Stimulated activated CD4-positive, alpha-beta T cell treated with anti-CD3 and anti-CD28 coated beads, Interleukin-1b, Interleukin-23, amount 100 ng/mL, for 1 hour (primary cell): ENCODE results near the gene CT47A7.
"Not testable (repeated sequence)": the region's sequence is repeated elsewhere in the genome, so short reads cannot be mapped to it uniquely, and the experiment has no call there.

Source experiments
- DNase-seq, 2 donors: peaks; one replicate each; pipeline ENCODE4 v3.0.0-alpha.2; 2020; ENCODE audit warnings: low read depth in 2 of 2

CT47A7 gene

DNA sequence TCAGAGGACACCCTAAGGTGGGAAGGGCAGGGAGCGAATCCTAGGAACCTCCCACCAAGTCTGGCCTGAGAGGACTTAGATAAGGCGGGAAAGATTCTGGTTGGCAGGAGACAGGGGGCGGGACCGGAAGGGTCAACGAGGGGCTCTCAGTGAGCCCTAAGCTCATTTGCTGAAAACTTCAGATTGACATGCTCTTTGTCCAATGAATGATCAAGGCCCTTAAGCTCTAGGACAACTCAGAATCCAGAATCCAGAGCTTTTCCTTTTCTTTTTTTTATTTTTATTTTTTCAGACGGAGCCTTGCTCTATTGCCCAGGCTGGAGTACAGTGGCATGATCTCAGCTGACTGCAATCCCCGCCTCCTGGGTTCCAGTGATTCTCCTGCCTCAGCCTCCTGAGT is at the start of gene CT47A7:
CT47A7 (minus strand) TSS at position 101 of the 400 bp plus-strand sequence. CDS start 255 bp downstream, outside the sequence.
- not testable (repeated sequence) for DNase-seq

DNA sequence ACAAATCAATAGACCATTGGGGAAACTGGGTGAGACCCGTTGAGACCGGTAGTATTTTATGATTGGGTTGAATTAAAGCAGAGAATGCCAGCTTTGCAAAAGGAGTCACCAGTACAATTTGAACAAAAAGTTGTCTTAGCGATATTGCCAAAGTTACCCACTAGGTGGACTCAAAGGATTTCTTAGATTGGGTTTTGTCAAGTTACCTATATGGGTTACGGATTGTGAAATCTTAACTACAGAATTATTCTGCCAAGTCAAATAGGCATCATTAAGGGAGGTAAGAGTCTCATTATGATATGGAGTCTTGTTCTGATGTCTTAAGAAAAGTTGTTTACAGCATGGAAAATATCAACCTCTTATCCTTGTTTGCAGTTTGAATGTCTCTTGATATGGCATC is 44.2 kb upstream of the CT47A7 start:
- no peak for DNase-seq

DNA sequence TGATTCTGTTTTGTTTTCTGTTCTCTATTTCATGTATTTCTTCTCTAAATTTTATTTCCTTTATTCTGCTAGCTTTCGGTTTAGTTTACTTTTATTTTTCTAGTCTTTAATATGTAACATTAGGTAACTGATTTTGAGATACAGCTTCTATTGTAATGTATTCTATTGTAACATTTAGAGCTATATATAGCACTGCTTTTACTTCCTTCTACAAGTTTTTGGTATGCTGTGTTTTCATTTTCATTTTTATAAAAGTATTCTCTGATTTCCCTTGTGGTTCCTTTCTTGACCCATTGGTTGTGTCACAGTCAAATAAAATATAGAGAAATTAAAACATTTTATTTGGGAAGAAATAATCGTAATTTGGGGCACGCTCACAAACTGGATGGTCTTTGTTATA is 43.0 kb upstream of the CT47A7 start:
- DNase-seq, result no peak

DNA sequence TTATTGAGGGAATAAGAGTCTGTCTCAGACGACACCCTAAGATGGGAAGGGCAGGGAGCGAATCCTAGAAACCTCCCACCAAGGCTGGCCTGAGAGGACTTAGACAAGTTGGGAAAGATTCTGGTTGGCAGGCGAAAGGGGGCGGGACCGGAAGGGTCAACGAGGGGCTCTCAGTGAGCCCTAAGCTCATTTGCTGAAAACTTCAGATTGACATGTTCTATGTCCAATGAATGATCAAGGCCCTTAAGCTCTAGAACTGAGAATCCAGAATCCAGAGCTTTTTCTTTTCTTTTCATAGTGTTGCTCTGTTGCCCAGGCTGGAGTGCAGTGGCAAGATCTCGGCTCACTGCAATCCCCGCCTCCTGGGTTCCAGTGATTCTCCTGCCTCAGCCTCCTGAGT is 29.3 kb upstream of the CT47A7 start, which contains the start of gene CT47A1:
CT47A1 (minus strand) TSS at position 101 of the 400 bp plus-strand sequence. CDS start 231 bp downstream, outside the sequence.
- DNase-seq, result not testable (repeated sequence)
